HepG2 (cell line): ENCODE measurements around the gene CCL27. TPM values are rescaled to one million over a fixed set of nuclear protein-coding genes. Genes with fewer than 3 reads are reported as not detected.

Source experiments
- ASH2L ChIP-seq: fragments of 300-600, 200-600 bp; sonication (generic); IDR thresholded peaks from 2 replicates; pipeline ENCODE4 v1.7.0; 2017; ENCODE audit warnings: low read depth, mild to moderate bottlenecking, moderate library complexity, mixed read lengths, low read length; ENCODE audit not compliant: insufficient read length
- CBX5 ChIP-seq: sonication (generic); formaldehyde crosslinking; IDR thresholded peaks from 2 replicates; pipeline ENCODE4 v1.4.0; 2020; ENCODE audit warnings: missing genetic modification reagents, borderline replicate concordance
- FOSL2 ChIP-seq: sonication (generic); formaldehyde crosslinking; IDR thresholded peaks from 2 replicates; pipeline ENCODE4 v1.4.0; 2020; ENCODE audit warnings: missing genetic modification reagents
- FOXK1 ChIP-seq: sonication (generic); formaldehyde crosslinking; IDR thresholded peaks from 2 replicates; pipeline ENCODE4 v1.4.0; 2020; ENCODE audit warnings: low read depth, missing genetic modification reagents, borderline replicate concordance
- HMG20A ChIP-seq: IDR thresholded peaks from 2 replicates; pipeline ENCODE4 v1.6.1; 2016; ENCODE audit warnings: borderline replicate concordance
- RORA ChIP-seq: sonication (generic); formaldehyde crosslinking; IDR thresholded peaks from 2 replicates; pipeline ENCODE4 v1.5.0; 2020; ENCODE audit warnings: mild to moderate bottlenecking, missing genetic modification reagents, moderate library complexity
- SAP130 ChIP-seq: IDR thresholded peaks from 2 replicates; pipeline ENCODE4 v1.6.1; 2016; ENCODE audit warnings: low read depth
- SUZ12 ChIP-seq: fragments of 150-350 bp; IDR thresholded peaks from 2 replicates; pipeline ENCODE4 v1.6.1; 2014; ENCODE audit warnings: low read depth, low read length
- ZFY ChIP-seq: sonication (generic); formaldehyde crosslinking; IDR thresholded peaks from 2 replicates; pipeline ENCODE4 v1.4.0; 2020; ENCODE audit warnings: missing genetic modification reagents
- ZMYM2 ChIP-seq: sonication (generic); formaldehyde crosslinking; IDR thresholded peaks from 2 replicates; pipeline ENCODE4 v1.8.0; 2022; ENCODE audit warnings: mild to moderate bottlenecking, missing genetic modification reagents
- ZMYM4 ChIP-seq: sonication (generic); formaldehyde crosslinking; IDR thresholded peaks from 2 replicates; pipeline ENCODE4 v1.8.1; 2023; ENCODE audit warnings: mild to moderate bottlenecking, missing genetic modification reagents
- ZNF326 ChIP-seq: sonication (generic); formaldehyde crosslinking; IDR thresholded peaks from 2 replicates; pipeline ENCODE4 v1.4.0; 2020; ENCODE audit warnings: missing genetic modification reagents, borderline replicate concordance
- ZNF670 ChIP-seq: sonication (generic); formaldehyde crosslinking; IDR thresholded peaks from 2 replicates; pipeline ENCODE4 v1.8.0; 2022; ENCODE audit warnings: mild to moderate bottlenecking, missing genetic modification reagents, borderline replicate concordance
- ZNF761 ChIP-seq: sonication (generic); formaldehyde crosslinking; conservative IDR thresholded peaks from 2 replicates; pipeline ENCODE4 v1.4.0; 2020; ENCODE audit warnings: mild to moderate bottlenecking, missing genetic modification reagents
- polyA plus RNA-seq, 8 experiments: library from polyadenylated mRNA; depleted of rRNA in 3 of 8; stranded (reverse) in 7 of 8; unstranded in 1 of 8; fragments of >200 nt; fragmentation: Illumina TruSeq in 4 of 8; extraction: Trizol in 4 of 8; gene quantifications; 2 replicates each; pipeline versions ENCODE4 v1.2.1 to v1.2.3, GENCODE V29; 2011 to 2016; ENCODE audit warnings: low read depth in 4 of 8, missing spikeins in 1 of 8, mixed read lengths in 1 of 8; ENCODE audit not compliant: insufficient read depth in 1 of 8
- total RNA-seq, 5 experiments: library from RNA; depleted of rRNA; stranded (reverse); fragments of >200 nt; fragmentation: Illumina TruSeq; extraction: Trizol; gene quantifications; 2 replicates each; pipeline ENCODE4 v1.2.3, GENCODE V29; 2016; ENCODE audit warnings: low read depth in 1 of 5
- TF ChIP-seq, protein P1 (sequence below): IDR thresholded peaks from 2 replicates; pipeline ENCODE4 v1.4.0; 2020; ENCODE audit warnings: mild to moderate bottlenecking, missing genetic modification reagents
- TF ChIP-seq, protein P2 (sequence below): sonication (generic); formaldehyde crosslinking; IDR thresholded peaks from 2 replicates; pipeline ENCODE4 v1.5.0; 2020; ENCODE audit warnings: mild to moderate bottlenecking, missing genetic modification reagents
- TF ChIP-seq, protein P3 (sequence below): sonication (generic); formaldehyde crosslinking; IDR thresholded peaks from 2 replicates; pipeline ENCODE4 v1.8.0; 2022; ENCODE audit warnings: missing genetic modification reagents, mild to moderate bottlenecking, moderate library complexity, borderline replicate concordance
- TF ChIP-seq, protein P4 (sequence below): IDR thresholded peaks from 2 replicates; pipeline ENCODE4 v1.6.1; 2012; ENCODE audit warnings: inconsistent platforms
- TF ChIP-seq, protein P5 (sequence below): sonication (generic); formaldehyde crosslinking; IDR thresholded peaks from 2 replicates; pipeline ENCODE4 v1.4.0; 2020; ENCODE audit warnings: missing genetic modification reagents

Gene CCL27
- total and polyA plus RNA-seq, 2 of the 13 experiments (the other 11 are each of a cell fraction or from before 2014, with no cell fraction given), result not detected

DNA sequence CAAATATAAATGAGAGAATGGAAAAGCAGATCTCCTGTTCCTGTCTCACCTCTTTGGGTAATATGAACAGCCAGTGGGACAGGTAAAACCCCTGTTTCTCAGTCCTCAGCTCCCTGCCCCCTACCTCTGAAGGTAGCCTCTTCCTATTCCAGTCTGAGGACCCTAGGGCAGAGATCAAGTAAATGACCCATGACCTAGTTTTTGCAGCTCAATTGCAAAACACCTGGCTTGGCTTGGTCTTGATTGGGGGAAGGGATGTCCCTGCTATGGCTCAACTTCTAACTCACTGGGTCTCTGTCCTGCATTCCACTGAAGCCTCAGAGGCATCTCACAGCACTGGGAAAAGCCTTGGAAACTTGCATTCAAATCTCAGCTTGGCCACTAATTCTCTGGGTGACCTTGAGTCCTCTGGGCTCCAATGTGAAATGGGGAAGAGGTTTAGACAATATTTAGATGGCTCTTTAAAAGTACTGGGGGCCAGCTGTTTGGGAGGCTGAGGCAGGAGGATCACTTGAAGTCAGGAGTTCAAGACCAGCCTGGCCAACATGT lies 17.6 kb downstream of the CCL27 start (continued):
- TF ChIP-seq, protein P1, sequence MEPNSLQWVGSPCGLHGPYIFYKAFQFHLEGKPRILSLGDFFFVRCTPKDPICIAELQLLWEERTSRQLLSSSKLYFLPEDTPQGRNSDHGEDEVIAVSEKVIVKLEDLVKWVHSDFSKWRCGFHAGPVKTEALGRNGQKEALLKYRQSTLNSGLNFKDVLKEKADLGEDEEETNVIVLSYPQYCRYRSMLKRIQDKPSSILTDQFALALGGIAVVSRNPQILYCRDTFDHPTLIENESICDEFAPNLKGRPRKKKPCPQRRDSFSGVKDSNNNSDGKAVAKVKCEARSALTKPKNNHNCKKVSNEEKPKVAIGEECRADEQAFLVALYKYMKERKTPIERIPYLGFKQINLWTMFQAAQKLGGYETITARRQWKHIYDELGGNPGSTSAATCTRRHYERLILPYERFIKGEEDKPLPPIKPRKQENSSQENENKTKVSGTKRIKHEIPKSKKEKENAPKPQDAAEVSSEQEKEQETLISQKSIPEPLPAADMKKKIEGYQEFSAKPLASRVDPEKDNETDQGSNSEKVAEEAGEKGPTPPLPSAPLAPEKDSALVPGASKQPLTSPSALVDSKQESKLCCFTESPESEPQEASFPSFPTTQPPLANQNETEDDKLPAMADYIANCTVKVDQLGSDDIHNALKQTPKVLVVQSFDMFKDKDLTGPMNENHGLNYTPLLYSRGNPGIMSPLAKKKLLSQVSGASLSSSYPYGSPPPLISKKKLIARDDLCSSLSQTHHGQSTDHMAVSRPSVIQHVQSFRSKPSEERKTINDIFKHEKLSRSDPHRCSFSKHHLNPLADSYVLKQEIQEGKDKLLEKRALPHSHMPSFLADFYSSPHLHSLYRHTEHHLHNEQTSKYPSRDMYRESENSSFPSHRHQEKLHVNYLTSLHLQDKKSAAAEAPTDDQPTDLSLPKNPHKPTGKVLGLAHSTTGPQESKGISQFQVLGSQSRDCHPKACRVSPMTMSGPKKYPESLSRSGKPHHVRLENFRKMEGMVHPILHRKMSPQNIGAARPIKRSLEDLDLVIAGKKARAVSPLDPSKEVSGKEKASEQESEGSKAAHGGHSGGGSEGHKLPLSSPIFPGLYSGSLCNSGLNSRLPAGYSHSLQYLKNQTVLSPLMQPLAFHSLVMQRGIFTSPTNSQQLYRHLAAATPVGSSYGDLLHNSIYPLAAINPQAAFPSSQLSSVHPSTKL (CRISPR knock-in tag), result peak; percentile 78
- peak; percentile 25; the same call in 1 of the 2 replicates for TF ChIP-seq FOXK1 (CRISPR knock-in tag)
- TF ChIP-seq ZNF326 (CRISPR knock-in tag), result no peak
- peak; percentile 76 for TF ChIP-seq ZMYM2
- TF ChIP-seq ZFY, result no peak; the same call in 1 of the 2 replicates
- TF ChIP-seq SAP130 (CRISPR knock-in tag), result peak; percentile 68
- TF ChIP-seq, protein P2, sequence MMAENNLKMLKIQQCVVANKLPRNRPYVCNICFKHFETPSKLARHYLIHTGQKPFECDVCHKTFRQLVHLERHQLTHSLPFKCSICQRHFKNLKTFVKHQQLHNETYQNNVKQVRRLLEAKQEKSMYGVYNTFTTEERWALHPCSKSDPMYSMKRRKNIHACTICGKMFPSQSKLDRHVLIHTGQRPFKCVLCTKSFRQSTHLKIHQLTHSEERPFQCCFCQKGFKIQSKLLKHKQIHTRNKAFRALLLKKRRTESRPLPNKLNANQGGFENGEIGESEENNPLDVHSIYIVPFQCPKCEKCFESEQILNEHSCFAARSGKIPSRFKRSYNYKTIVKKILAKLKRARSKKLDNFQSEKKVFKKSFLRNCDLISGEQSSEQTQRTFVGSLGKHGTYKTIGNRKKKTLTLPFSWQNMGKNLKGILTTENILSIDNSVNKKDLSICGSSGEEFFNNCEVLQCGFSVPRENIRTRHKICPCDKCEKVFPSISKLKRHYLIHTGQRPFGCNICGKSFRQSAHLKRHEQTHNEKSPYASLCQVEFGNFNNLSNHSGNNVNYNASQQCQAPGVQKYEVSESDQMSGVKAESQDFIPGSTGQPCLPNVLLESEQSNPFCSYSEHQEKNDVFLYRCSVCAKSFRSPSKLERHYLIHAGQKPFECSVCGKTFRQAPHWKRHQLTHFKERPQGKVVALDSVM, result peak; percentile 92
- TF ChIP-seq CBX5, result peak; percentile 81; the same call in 1 of the 2 replicates
- TF ChIP-seq FOSL2 (CRISPR knock-in tag), result peak; percentile 66
- peak; percentile 57; the same call in 1 of the 2 replicates for TF ChIP-seq ZMYM4 (CRISPR knock-in tag)
- TF ChIP-seq ZNF670 (CRISPR knock-in tag), result peak; percentile 63; the same call in 1 of the 2 replicates
- TF ChIP-seq, protein P3, sequence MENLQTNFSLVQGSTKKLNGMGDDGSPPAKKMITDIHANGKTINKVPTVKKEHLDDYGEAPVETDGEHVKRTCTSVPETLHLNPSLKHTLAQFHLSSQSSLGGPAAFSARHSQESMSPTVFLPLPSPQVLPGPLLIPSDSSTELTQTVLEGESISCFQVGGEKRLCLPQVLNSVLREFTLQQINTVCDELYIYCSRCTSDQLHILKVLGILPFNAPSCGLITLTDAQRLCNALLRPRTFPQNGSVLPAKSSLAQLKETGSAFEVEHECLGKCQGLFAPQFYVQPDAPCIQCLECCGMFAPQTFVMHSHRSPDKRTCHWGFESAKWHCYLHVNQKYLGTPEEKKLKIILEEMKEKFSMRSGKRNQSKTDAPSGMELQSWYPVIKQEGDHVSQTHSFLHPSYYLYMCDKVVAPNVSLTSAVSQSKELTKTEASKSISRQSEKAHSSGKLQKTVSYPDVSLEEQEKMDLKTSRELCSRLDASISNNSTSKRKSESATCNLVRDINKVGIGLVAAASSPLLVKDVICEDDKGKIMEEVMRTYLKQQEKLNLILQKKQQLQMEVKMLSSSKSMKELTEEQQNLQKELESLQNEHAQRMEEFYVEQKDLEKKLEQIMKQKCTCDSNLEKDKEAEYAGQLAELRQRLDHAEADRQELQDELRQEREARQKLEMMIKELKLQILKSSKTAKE, result peak; percentile 53; the same call in 1 of the 2 replicates
- peak; percentile 69; the same call in 1 of the 2 replicates for TF ChIP-seq HMG20A (CRISPR knock-in tag)
- TF ChIP-seq ZNF761, result 0 out of 2 replicates have a peak, but pooled peaks have one; percentile 44
- peak; percentile 89; the same call in 1 of the 2 replicates for TF ChIP-seq RORA (CRISPR knock-in tag)
- TF ChIP-seq, protein P4, sequence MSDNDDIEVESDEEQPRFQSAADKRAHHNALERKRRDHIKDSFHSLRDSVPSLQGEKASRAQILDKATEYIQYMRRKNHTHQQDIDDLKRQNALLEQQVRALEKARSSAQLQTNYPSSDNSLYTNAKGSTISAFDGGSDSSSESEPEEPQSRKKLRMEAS, result peak; percentile 60; the same call in 1 of the 2 replicates
- TF ChIP-seq ASH2L, result peak; percentile 76
- TF ChIP-seq, protein P5, sequence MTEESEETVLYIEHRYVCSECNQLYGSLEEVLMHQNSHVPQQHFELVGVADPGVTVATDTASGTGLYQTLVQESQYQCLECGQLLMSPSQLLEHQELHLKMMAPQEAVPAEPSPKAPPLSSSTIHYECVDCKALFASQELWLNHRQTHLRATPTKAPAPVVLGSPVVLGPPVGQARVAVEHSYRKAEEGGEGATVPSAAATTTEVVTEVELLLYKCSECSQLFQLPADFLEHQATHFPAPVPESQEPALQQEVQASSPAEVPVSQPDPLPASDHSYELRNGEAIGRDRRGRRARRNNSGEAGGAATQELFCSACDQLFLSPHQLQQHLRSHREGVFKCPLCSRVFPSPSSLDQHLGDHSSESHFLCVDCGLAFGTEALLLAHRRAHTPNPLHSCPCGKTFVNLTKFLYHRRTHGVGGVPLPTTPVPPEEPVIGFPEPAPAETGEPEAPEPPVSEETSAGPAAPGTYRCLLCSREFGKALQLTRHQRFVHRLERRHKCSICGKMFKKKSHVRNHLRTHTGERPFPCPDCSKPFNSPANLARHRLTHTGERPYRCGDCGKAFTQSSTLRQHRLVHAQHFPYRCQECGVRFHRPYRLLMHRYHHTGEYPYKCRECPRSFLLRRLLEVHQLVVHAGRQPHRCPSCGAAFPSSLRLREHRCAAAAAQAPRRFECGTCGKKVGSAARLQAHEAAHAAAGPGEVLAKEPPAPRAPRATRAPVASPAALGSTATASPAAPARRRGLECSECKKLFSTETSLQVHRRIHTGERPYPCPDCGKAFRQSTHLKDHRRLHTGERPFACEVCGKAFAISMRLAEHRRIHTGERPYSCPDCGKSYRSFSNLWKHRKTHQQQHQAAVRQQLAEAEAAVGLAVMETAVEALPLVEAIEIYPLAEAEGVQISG (CRISPR knock-in tag), result peak; percentile 51
- TF ChIP-seq SUZ12, result no peak
